ENCODE results near the gene DNM3.

DNM3 gene

GRCh38 chr1:172404121-172404520 lies 562.8 kb downstream of the DNM3 start:
- DNase-seq (ENCODE audit: extremely low read depth, low read depth) = no peak

GRCh38 chr1:172405912-172406311 lies 564.6 kb downstream of the DNM3 start:
- no peak for DNase-seq (ENCODE audit: extremely low read depth, low read depth)
- TF ChIP-seq CTCF (IDR thresholded peaks at IDR 0.05; ENCODE audit: low read depth, low read length) = no peak

More at GRCh38 chr1:172404121-172404520, 562.8 kb downstream of the DNM3 start:
- TF ChIP-seq CTCF (IDR thresholded peaks at IDR 0.05; ENCODE audit: low read depth, low read length) = no peak

GRCh38 chr1:172406968-172407367 lies 565.7 kb downstream of the DNM3 start:
- DNase-seq (ENCODE audit: extremely low read depth, low read depth) = no peak
- no peak for TF ChIP-seq CTCF (IDR thresholded peaks at IDR 0.05; ENCODE audit: low read depth, low read length)

GRCh38 chr1:172408958-172409357 lies 567.7 kb downstream of the DNM3 start:
- no peak for TF ChIP-seq CTCF (IDR thresholded peaks at IDR 0.05; ENCODE audit: low read depth, low read length)
- DNase-seq (ENCODE audit: extremely low read depth, low read depth) = no peak

GRCh38 chr1:172410027-172410426 lies 568.7 kb downstream of the DNM3 start:
- no peak for TF ChIP-seq CTCF (IDR thresholded peaks at IDR 0.05; ENCODE audit: low read depth, low read length)
- no peak for DNase-seq (ENCODE audit: extremely low read depth, low read depth)

GRCh38 chr1:172411791-172412338 lies 570.6 kb downstream of the DNM3 start:
- no peak for TF ChIP-seq CTCF (IDR thresholded peaks at IDR 0.05; ENCODE audit: low read depth, low read length)
- no peak for DNase-seq (ENCODE audit: extremely low read depth, low read depth)

GRCh38 chr1:172414331-172414730 lies 573.0 kb downstream of the DNM3 start:
- no peak for DNase-seq (ENCODE audit: extremely low read depth, low read depth)
- no peak for TF ChIP-seq CTCF (IDR thresholded peaks at IDR 0.05; ENCODE audit: low read depth, low read length)

All from AG09319 (cell line).